ENCODE results near the gene RMDN2.
A peak's percentile ranks its signal among the peaks of the same experiment; 100 is the strongest.
"Not testable (repeated sequence)": the region's sequence is repeated elsewhere in the genome, so short reads cannot be mapped to it uniquely, and the experiment has no call there.

RMDN2 gene

GRCh38 chr2:37902991-37903390, 22.1 kb upstream of the RMDN2 start:
- DNase-seq = no peak

DNA sequence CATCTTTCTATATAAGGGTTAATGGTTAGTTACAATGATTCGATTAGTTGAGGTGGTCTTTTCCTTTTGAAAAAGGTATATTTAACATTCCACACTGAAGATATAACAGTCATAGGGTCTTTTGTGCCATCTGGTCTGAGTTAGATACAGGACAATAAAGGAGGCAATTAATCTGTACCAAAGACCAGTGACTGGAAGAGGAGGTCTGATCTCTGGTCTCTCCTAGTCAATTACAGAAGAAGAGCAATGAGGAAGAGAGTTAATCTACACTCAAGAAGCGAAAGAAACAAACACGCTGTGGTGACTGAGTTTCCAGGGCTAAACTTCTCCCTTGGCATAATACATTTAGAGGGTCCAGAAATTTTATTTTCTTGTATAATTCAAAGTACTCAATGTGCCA, 20.7 kb upstream of the RMDN2 start:
- DNase-seq = no peak

GRCh38 chr2:37904993-37905392, 20.1 kb upstream of the RMDN2 start:
- no peak for DNase-seq

DNA sequence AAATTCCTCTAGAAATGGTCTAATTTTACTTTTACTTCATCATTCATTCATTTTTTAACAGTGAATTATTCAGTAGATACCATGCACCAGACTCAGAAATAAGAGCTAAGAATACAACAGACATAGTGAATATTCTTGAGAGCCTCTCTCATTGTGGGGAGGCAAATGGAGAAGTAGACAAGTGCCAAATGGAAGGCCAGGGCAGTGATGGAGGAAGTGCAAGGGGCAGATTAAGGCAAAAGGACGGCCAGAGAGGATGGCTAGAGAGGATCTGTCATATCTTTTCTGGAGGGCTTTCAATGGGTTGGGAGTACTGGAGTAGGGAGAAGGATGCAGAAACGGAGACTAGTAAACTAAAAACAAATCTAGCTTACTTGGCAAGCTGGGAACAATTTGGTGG, 19.0 kb upstream of the RMDN2 start:
- no peak for DNase-seq

DNA sequence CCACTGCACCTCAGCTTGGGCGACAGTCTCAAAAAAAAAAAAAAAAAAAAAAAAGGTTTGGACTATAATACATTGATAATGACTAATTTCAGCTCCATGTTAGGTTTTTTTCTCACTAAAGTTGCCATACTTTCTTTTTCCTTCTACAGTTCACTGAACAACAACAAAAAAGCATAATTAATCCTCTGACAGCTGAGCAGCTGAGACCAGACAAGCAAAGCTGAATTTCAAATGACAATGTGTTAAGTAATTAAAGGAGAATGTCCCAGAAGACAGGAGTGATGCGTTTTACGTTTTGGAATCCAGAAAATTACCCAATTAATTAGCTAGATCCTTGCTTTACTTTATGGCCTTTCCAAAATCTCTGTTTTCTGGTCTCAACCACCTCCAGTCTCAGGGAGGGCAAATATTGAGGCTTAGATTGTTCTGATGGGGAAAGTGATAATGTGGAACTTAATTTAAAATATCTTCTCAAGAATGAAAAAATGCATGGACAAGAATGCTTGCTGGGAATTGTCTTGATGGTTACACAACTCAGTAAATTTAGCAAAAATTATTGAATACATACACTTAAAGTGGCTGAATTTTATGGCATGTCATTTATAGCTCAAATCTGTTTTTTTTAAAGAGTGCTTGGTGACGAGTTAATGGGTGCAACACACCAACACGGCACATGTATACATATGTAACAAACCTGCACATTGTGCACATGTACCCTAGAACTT, 17.4 kb upstream of the RMDN2 start:
- DNase-seq = peak; percentile 33

- no peak for DNase-seq
These were observed 13.7 kb upstream of the RMDN2 start for GRCh38 chr2:37911296-37911873.

DNA sequence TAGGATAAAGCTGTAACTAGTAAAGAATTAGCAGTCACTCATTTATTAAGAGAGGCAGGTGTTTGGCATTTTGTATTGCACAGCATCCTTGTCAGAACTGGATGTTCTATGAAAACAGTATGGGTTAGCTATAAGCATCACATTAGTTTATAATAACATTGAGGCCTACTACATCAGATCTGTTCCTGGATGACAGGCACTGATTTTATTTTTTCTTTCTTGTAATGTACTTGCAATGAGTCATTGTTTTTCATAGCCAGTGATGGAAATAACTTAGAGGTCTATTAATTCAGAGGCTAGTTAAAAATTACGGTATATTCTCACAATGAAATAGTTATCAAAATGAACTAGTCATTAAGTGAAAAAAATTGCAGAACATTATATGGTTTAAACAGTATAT, 13.0 kb upstream of the RMDN2 start:
- no peak for DNase-seq

GRCh38 chr2:37912616-37913015, 12.5 kb upstream of the RMDN2 start:
- DNase-seq = no peak

GRCh38 chr2:37914340-37914739, 10.7 kb upstream of the RMDN2 start:
- no peak for DNase-seq

- no peak for DNase-seq
These were observed 9.3 kb upstream of the RMDN2 start for GRCh38 chr2:37915773-37916172.

DNA sequence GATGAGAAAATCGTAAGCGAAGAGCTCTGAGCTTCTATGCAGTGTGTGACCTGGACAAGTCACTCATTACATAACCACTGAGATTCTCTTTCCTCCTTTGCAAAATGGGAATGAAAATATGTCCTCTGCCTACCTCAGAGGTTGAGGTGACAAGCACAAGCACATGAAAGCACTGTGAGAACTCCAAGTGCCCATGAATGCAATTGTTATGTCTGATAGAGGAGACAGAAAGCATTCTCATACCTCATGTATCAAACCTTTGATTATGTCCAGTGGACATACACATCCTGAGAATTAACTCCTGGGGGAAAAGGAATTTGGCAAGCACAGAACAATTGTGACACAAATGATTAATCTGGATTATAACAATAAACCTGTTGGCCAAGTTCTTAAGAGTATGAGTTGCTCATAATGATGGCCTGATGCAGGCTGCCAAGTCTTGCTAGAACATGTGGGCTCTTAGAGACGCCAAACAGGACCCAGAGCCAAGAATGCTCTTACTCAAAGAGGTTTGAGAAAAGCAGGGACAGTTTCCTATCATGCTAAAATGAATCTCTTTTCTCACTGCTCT, 8.5 kb upstream of the RMDN2 start:
- DNase-seq = no peak

DNA sequence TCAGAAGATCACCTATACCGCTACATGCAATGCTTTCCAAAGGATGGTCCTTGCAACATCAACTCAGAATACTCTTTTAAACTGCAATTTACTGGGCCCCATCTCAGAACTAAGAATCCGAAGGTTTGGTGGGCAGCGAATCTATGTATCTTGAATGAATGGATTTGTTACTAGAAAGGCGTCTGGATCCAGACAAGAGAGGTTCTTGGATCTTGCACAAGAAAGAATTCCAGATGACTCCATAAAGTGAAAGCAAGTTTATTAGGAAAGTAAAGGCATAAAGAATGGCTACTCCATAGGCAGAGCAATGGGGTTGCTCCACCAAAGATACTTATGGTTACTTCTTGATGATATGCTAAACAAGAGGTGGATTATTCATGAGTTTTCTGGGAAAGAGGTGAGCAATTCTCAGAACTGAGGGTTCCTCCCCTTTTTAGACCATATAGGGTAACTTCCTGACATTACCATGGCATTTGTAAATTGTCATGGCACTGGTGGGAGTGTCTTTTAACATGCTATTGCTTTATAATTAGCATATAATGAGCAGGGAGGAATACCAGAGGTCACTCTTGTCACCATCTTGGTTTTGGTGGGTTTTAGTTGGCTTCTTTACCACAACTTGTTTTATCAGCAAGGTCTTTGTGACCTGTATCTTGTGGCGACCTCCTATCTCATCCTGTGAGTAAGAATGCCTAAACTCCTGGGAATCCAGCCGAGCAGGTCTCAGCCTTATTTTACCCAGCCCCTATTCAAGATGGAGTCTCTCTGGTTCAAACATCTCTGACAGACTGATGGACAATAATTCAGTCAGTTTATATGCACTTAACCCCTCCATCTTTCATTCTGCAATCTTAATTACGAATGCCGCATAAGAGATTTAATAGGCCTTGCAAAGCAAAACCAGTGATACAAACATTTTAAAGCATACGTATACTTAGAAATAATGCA, 7.5 kb upstream of the RMDN2 start:
- DNase-seq = no peak

DNA sequence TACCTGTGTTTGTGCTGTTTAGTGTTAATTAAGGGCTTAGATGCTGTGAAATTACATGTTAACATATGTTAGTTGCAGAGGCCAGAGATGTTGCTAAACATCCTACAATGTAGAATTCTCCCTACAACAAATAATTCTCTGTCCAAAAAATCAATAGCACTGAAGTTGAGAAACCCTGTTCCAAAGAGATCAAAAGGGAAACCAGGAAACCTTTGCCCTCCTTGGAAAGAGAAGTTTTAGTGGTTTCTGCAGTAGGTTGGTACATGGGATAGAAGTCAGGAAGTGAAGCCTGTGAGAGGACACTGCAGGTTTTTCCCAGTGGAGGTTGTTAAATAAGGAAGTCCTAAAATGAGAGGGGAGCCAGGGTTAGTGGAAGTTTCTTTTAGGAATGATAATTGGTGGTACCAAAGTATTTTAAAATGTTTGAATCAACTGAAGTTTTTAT, 6.3 kb upstream of the RMDN2 start:
- DNase-seq = no peak

- no peak for DNase-seq
These were observed 5.5 kb upstream of the RMDN2 start for GRCh38 chr2:37919631-37920032.

DNA sequence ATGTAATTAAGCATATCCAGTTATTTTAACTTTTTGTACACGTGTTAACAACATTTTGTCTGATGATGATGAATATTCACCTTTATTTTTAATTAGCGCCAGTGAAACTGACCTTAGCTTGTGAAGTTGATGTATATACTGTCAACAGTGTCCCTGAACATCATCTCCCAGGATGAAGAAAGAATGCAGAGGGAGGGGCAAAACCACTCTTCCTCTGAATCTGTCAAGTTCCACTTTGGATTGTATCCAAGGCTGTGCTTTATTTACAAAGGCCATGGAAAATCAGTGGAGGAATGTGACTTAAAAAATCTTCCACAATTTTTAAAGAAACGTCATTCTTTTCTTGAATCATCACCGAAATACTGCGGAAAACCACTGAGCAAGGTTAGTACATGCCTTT, 4.5 kb upstream of the RMDN2 start:
- DNase-seq = no peak

- DNase-seq = no peak
These were observed 3.3 kb upstream of the RMDN2 start for GRCh38 chr2:37921781-37922180.

- no peak for DNase-seq
These were observed 1.6 kb upstream of the RMDN2 start for GRCh38 chr2:37923308-37924055.

DNA sequence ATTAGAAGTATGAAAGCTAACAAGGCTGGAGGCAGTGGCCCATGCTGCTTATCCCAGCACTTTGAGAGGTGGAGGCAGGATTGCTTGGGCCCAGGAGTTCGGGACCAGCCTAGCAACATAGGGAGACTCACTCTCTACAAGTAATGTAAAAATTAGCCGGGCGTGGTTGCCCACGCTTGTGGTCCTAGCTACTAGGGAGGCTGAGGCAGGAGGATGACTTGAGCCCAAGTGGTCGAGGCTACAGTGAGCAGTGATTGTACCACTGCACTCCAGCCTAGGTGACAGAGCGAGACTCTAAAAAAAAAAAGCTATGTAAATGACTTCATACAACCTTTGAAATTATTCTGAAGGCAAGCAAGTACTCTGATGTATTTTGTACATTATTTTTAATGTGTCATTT, 1.5 kb downstream of the RMDN2 start:
- DNase-seq = no peak

GRCh38 chr2:37928377-37928776, 3.3 kb downstream of the RMDN2 start:
- no peak for DNase-seq

DNA sequence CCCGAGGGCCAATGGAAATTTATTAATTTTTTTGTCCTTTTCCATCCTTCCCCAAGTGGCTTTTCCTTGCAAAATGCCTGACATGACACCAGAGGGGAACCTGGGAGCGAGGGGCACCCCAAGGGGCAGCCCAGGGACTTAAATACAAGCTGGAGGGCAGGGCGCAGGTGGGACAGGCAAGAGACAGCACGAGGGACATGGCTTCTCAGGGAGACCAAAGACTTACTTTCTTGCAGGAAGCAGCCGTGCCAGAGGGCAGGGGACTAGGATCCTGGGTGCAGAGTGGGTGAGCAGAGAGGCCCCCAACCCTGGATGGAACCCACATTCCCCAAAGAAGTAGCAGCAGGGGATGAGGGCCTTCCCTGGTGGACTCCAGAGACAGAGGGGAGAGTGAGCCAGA, 5.3 kb downstream of the RMDN2 start:
- DNase-seq = not testable (repeated sequence)

GRCh38 chr2:37932873-37933272, 7.8 kb downstream of the RMDN2 start:
- not testable (repeated sequence) for DNase-seq

All from retina (tissue), 1 donor.